ENCODE measurements around the gene P2RX6.
"Not testable (repeated sequence)": the region's sequence is repeated elsewhere in the genome, so short reads cannot be mapped to it uniquely, and the experiment has no call there.

The P2RX6 gene

GRCh38 chr22:21033895-21034294 is 18.9 kb downstream of the P2RX6 start:
- no peak for DNase-seq

- no peak for DNase-seq
Observed at GRCh38 chr22:21034989-21035388, 20.0 kb downstream of the P2RX6 start.

GRCh38 chr22:21038405-21038804 is 23.4 kb downstream of the P2RX6 start:
- DNase-seq, result no peak

- not testable (repeated sequence) for DNase-seq
Observed at GRCh38 chr22:21039158-21039557, 24.2 kb downstream of the P2RX6 start.

- no peak for DNase-seq
Observed at GRCh38 chr22:21041937-21042336, 27.0 kb downstream of the P2RX6 start.

- no peak for DNase-seq
Observed at GRCh38 chr22:21042978-21043859, 28.3 kb downstream of the P2RX6 start.

DNA sequence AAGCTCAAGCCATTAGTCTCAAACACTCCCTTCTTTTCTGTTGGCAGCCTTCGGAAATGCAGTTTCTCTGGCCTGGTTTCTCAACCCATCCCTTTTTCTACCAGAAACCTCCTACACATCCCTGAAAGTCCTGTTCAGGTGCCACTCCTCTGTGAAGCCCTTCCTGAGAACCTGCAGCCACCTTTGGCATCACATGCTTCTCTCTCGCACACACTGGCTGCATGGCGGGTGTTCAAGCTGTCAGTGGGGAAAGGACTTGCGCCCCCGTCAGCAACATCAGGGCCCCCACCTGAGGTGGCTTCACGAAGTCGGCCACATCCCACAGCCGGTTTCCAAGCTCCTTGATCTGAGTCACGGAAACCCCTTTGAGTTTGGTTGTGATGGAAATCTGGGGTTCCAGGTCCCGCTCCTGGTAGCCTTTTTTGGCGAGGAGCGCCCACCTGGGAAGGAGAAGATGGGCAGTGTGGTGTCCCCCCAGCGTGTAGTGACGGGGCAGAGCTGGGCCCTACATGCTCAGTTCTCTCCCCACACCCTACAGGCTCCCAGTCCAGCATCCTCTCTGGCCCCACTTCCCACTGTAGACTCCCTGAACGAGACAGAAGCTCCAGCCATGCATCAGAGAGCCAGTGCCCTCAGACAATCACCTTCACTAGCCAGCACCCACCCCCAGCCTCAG is 29.0 kb downstream of the P2RX6 start:
- DNase-seq, result no peak

DNA sequence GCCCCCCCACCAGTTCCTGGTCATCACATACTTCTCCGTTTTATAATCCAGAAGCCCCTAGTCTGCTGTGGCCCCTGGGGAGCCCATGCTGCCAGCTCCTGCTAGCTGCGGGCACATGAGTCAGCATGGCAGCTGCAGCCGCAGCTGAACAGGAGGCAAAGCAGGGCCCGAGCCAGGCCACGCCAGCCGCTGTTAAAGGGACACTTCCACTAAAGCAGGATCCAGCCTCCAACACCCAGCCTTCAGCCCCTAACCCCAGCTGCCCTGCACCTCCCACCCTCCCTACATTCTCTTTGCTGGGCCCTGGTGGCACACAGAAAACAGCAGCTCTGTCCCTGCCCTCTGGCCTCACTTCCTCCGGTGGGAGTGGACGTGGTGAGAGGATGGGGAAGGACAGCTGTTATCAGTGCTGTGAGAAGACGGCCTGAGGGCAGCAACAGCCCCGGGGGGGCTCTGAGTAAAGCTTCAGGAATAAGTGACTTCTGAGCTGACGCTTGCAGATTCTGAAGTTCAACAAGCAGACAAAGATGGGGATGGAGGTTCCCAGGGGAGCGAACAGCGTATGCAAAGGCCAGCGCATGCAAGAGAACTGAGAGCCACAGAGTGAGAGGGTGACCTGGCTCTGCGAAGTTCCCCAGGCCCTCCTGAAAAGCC is 30.1 kb downstream of the P2RX6 start:
- DNase-seq, result no peak

- DNase-seq, result peak; percentile 25
Observed at GRCh38 chr22:21045585-21046294, 30.8 kb downstream of the P2RX6 start, which contains the start of gene LRRC74B. Gene LRRC74B, plus strand, starts transcription at chr22:21045946. Its CDS starts 41 bp downstream, at chr22:21045987.

GRCh38 chr22:21047035-21047661 is 32.2 kb downstream of the P2RX6 start:
- DNase-seq, result no peak

- DNase-seq, result no peak
Observed at GRCh38 chr22:21047730-21048129, 32.8 kb downstream of the P2RX6 start.

DNA sequence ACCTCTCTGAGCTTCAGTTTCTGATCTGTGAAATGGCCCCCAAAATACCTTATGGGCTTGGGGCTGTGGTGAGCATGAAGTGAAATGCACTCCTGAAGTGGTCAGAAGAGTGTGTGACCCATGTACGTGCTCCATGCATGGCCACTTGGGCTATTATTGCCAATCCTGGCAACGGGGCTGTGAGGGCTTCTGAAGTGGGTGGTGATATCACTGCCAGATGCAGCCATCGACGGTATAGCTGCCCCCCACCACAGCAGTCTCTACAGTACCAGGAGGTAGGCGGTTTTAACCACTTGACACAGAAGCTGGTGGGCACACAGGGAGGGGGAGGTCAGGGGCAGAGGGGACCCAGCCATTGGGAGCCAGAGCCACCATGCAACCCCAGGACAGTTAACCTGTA is 33.5 kb downstream of the P2RX6 start:
- not testable (repeated sequence) for DNase-seq

- DNase-seq, result not testable (repeated sequence)
Observed at GRCh38 chr22:21048965-21049364, 34.0 kb downstream of the P2RX6 start.

DNA sequence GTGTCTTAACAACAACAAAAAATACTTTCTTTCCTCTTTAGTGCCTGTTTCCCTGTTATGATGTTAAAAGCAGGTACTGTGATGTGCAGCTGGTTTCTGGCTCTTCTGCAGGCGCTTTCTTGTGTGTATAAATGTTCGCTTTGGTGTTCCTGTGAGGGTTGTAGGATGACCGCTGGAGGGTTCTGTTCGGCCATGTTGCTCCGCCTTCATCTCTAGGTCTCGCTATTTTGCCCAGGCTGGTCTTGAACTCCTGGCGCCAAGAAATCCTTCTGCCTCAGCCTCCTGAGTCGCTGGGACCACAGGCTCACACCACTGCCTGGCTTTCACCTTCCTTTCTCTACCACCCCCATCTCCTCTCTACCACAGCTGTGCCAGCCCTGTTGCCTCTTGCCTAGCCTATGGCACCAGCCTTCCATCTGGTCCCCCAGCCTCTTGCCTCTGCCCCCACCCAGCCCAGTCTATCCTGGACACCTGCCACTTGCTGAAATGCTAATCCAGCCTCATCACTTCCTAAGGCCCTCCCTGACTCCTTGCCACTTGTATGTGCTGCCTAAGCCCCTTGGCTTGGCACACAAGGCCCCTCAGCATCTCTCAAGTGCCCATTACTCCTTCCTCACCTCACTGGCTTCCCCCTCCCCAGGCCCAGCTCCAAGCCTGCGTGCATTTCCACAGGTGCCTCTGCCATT is 36.3 kb downstream of the P2RX6 start:
- no peak for DNase-seq

DNA sequence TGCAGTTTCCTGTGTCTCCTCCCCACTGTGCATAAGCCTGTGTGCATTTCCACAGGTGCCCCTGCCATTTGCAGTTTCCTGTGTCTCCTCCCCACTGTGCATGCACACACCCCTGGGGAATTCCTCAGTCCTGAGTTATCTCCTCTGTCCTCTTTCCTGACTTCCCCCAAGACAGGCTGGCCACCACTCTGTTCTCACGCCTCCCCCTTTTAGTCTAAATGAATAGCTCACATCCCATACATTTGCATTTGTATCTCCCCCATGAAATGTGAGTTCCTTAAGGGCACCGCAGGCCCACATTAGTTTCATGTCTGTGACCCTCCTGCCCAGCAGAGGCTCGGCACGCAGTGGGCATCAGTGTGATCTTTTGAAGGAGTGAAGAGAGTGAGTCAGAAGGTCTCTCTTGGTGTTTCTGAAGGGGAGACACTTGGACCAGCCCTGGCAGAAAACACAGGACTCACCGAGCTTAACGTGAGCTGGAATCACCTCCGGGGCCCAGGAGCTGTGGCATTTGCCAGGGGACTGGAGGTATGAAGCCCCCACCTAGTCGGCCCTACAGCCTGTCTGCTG is 37.0 kb downstream of the P2RX6 start:
- no peak for DNase-seq

DNA sequence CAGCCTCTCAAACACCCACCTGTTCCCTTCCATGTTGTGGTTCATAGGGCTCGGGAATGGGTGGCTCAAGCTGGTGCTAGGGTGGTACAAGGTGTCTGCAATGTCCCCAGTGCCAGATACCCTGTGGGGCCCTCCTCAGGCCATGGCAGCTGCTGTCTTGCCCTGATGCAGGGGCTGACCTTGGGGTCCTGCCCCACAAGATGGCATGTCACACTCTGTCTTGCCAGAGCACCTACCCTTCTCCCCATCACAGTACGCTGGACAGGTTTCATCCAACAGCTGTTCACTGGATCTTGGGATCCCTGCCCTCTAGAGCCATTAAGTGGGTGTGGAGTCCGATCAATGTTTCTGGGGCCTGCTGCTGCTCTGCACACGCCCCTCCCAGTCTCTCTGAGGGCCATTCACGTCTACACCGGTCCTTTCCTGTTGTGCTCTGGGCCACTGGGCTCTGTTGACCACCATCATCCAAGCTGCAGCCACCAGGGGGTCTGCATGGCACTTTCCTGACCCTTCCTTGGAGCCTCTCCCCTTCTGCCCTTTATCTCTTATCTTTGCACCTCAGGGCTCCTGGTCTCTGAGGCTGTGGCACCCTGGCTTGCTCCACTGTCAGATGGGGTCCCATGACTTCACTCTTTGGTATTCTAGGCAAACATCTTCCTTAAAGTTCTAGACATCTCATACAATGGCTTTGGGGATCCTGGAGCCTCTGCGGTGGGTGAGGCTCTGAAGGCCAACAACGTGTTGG is 37.9 kb downstream of the P2RX6 start:
- DNase-seq, result no peak

- no peak for DNase-seq
Observed at GRCh38 chr22:21054046-21054713, 39.2 kb downstream of the P2RX6 start.

DNA sequence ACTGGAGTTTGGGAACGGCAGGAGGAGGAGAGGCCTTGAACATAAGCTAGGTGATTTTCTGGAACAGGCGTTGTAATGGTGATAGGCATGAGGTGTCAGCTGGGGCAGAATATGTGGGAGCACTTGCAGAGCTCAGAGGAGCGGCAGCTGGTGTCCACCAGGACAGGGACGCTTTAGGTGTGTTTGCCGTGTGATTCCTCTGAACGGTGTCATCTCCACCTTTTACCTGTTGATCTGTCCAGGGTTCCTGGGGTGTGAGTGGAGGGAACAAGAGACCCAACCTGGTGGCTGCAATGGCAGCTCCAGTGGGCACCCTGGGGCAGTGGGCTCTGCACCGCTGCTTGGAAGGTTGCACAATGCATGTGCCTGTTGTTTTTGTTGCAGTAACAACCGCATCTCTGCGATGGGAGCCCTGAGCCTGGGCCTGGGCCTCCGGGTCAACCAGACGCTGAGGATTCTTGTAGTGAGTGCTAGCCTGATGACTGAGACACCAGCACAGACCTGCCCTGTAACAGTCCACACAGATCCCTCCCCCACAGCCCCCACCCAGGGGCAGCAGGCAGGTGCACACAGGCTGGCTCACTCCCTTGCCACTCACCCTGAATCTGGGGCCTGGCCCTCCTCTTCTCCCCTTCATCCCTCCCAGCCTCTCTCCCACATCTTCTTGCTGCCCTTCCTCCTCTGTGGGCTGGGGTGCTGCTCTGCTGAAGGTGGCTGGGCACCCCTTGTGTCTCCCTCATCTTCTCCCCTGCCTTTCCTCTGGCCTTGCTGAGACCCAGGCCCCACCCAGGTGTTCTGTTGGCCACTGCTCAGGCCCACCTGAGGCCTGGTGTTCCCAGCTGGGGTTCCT is 40.0 kb downstream of the P2RX6 start:
- DNase-seq, result no peak

DNA sequence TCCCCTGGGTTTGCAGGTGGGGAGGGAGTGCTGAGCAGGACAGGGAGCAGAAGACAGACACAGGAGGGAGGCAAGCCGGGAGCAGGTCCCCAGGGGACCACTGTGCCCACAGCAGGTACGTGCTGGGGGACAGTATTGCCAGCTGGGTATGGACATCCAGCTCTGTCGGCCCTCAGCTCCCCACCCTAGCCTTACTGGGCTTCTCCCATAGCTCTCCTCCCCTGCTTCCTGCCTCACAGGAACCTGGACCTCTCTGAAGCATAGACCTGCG is 40.5 kb downstream of the P2RX6 start:
- no peak for DNase-seq

Data from NCI-H1436 treated with DMSO at 0.1 percent for 48 hours (cell line).